ACC112 (cell line): ENCODE data around the gene RNASE13.
A peak's percentile ranks its signal among the peaks of the same experiment; 100 is the strongest.

Experiments used
- H2AFZ ChIP-seq: fragments of 200-600 bp; sonication (generic); one replicate; pipeline ENCODE4 v1.6.0; 2017; ENCODE audit warnings: antibody characterized with exemption, low read length; ENCODE audit not compliant: unreplicated experiment
- H3K27ac ChIP-seq: fragments of 200-600 bp; sonication (generic); 2 replicates; pipeline ENCODE4 v1.5.1; 2014; ENCODE audit warnings: low read depth, mild to moderate bottlenecking, antibody characterized with exemption, low read length, moderate library complexity
- H3K27me3 ChIP-seq: fragments of 200-600 bp; sonication (generic); 2 replicates; pipeline ENCODE4 v1.6.1; 2014; ENCODE audit warnings: mild to moderate bottlenecking, antibody characterized with exemption, low read length, moderate library complexity, mixed read lengths; ENCODE audit not compliant: insufficient read depth
- H3K36me3 ChIP-seq: fragments of 200-600 bp; sonication (generic); 2 replicates; pipeline ENCODE4 v1.6.1; 2016; ENCODE audit warnings: mild to moderate bottlenecking, antibody characterized with exemption, low read length, moderate library complexity, mixed read lengths; ENCODE audit not compliant: insufficient read depth
- H3K4me1 ChIP-seq: fragments of 200-600 bp; sonication (generic); one replicate; pipeline ENCODE4 v1.6.1; 2016; ENCODE audit warnings: low read length, mixed read lengths; ENCODE audit not compliant: insufficient read depth, unreplicated experiment, control insufficient read depth
- H3K4me3 ChIP-seq: fragments of 200-600 bp; sonication (generic); 2 replicates; pipeline ENCODE4 v1.5.1; 2014; ENCODE audit warnings: mild to moderate bottlenecking, low read depth, low read length
- H3K79me2 ChIP-seq: fragments of 200-600 bp; sonication (generic); one replicate; pipeline ENCODE4 v1.6.0; 2016; ENCODE audit warnings: low read length; ENCODE audit not compliant: control insufficient read depth, unreplicated experiment, insufficient read depth

The RNASE13 gene

GRCh38 chr14:21026274-21026987 lies 8.2 kb downstream of the RNASE13 start:
- Histone ChIP-seq H3K79me2 (no peaks in the 10 kb centered on the region), H3K27me3 (peaks cover 83% of the 10 kb centered on the region), H3K4me1 (no peaks in the 10 kb centered on the region), H2AFZ (no peak overlapping the region), H3K4me3 (no peak overlapping the region), H3K36me3 (no peaks in the 10 kb centered on the region), H3K27ac (no peak overlapping the region)

DNA sequence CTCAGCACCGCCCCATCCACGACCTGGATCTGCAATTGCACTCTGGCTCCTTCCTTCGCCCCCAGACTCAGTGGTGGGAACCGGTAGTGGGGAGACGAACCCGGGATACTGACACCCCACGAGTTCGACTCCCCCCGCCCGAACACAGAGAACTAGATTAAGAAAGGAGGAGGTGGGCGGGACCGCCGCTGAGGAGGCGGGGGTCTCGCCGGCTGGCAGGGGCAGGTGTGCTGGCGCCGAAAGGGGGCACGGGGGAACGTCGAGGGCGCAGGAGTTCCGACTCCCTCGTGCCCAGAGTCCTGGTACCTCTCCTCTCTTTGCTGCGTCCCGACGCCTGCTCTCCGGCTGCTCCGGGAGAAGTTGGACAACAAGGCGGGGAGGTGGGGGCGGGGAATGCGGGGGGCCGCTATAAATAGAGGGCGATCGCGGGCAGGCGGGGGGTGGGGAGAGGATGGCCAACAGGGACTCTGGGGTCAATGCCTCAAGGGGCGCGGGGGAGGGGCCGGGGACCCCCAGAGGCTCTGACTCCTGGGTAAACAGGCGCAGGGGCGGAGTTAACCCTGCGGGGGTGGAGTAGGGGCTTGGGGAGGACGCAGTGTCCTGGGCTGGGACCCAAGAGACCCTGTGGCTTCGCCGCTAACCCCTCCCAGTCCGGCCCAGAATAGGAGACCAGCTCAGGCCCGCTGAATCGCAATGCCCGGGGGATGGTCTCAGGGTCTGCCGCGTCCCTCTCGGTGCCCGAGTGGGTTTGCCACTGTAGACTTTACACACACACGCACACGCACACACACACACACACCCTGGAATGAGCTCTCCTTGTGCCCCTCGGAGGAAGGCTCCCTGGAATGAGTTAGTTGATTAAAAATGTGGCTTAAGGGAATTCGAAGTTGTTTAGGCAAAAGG lies 9.0 kb downstream of the RNASE13 start:
- peak overlapping the region; percentile 75 for H3K4me3 ChIP-seq
- H3K27ac ChIP-seq = no peak overlapping the region
- peak overlapping the region; percentile 95 for H2AFZ ChIP-seq
- no peaks in the 10 kb centered on the region for H3K36me3 ChIP-seq
- peaks cover 83% of the 10 kb centered on the region for H3K27me3 ChIP-seq
- no peaks in the 10 kb centered on the region for H3K4me1 ChIP-seq
- no peaks in the 10 kb centered on the region for H3K79me2 ChIP-seq

- Histone ChIP-seq H3K27ac (no peak within 1 kb of the TSS), H3K4me3 (peak within 1 kb of the TSS; percentile 75), H2AFZ (peak within 1 kb of the TSS; percentile 95), H3K4me1 (no peaks in the 10 kb centered on the region), H3K79me2 (no peaks in the 10 kb centered on the region), H3K36me3 (no peaks in the 10 kb centered on the region), H3K27me3 (peaks cover 80% of the 10 kb centered on the region)
Observed at GRCh38 chr14:21024585-21025370, 9.8 kb downstream of the RNASE13 start, which contains the start of gene NDRG2. Gene NDRG2 (minus strand): TSS chr14:21025061. CDS start chr14:21023315, 1,746 bp downstream.

GRCh38 chr14:21023817-21024584 lies 10.6 kb downstream of the RNASE13 start:
- no peaks in the 10 kb centered on the region for H3K36me3 ChIP-seq
- no peaks in the 10 kb centered on the region for H3K4me1 ChIP-seq
- peak overlapping the region; percentile 75 for H3K4me3 ChIP-seq
- H3K27ac ChIP-seq = no peak overlapping the region
- peaks cover 79% of the 10 kb centered on the region for H3K27me3 ChIP-seq
- no peaks in the 10 kb centered on the region for H3K79me2 ChIP-seq
- no peak overlapping the region for H2AFZ ChIP-seq

DNA sequence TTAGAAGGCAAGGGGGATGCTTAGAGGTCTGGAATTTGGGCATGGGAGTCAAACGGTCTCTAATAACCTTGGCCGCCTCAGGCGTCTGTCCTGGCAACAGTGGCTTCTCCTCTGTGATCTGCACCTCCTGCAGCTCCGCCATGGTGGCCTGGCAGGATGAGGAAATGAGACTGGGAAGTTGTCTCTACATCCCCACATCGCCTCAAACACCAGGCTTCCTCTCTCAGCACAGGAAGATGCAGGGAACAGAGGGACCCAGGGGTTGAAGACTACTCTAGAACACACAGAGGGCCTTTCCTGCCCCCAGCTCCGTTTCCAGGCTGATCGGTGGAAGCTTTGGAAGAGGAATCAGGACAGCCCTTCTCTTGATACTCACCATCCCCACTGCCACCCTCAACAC lies 11.4 kb downstream of the RNASE13 start:
- H3K79me2 ChIP-seq = no peaks in the 10 kb centered on the region
- H3K36me3 ChIP-seq = no peaks in the 10 kb centered on the region
- no peak overlapping the region for H3K27ac ChIP-seq
- H2AFZ ChIP-seq = no peak overlapping the region
- H3K4me3 ChIP-seq = no peak overlapping the region
- peaks cover 82% of the 10 kb centered on the region for H3K27me3 ChIP-seq
- no peaks in the 10 kb centered on the region for H3K4me1 ChIP-seq

GRCh38 chr14:21022686-21023085 lies 11.9 kb downstream of the RNASE13 start:
- Histone ChIP-seq H2AFZ (no peak overlapping the region), H3K4me1 (no peaks in the 10 kb centered on the region), H3K27me3 (peaks cover 82% of the 10 kb centered on the region), H3K4me3 (no peak overlapping the region), H3K36me3 (no peaks in the 10 kb centered on the region), H3K27ac (no peak overlapping the region), H3K79me2 (no peaks in the 10 kb centered on the region)

DNA sequence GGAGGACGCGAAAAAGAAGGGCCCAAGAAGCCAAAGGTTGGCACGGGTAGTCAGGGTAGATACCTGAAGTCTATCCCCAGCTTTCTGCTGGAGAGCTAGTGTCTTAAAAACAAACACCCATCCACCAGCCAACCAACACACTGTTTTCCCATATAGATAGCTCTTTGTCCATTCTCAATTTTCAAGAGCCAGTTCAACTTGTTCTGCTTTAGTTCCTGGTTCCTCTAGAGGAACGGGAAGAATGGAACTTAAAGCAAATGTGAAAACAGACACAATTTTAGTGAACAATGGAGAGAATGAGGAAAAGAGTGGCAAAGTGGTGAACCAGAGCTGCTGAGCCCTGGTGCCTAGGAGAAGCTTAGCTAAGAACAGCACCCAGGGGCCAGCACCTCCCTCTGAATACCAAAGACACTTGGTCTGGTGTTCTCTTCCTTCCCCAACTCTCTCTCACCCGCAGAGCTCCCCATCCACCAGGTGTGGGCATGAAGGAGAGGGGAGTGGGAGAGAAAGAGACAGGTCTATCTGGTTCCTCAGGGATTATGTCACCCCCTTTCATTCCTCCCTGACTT lies 13.5 kb downstream of the RNASE13 start:
- H3K36me3 ChIP-seq = no peaks in the 10 kb centered on the region
- no peaks in the 10 kb centered on the region for H3K79me2 ChIP-seq
- no peaks in the 10 kb centered on the region for H3K4me1 ChIP-seq
- H2AFZ ChIP-seq = no peak overlapping the region
- no peak overlapping the region for H3K27ac ChIP-seq
- no peak overlapping the region for H3K4me3 ChIP-seq
- H3K27me3 ChIP-seq = peaks cover 74% of the 10 kb centered on the region

GRCh38 chr14:21019366-21019765 lies 15.2 kb downstream of the RNASE13 start:
- Histone ChIP-seq H3K4me1 (no peaks in the 10 kb centered on the region), H3K4me3 (no peak overlapping the region), H3K36me3 (no peaks in the 10 kb centered on the region), H3K27ac (no peak overlapping the region), H2AFZ (no peak overlapping the region), H3K27me3 (peaks cover 62% of the 10 kb centered on the region), H3K79me2 (no peaks in the 10 kb centered on the region)

GRCh38 chr14:21018781-21019180 lies 15.8 kb downstream of the RNASE13 start:
- Histone ChIP-seq H3K27ac (no peak overlapping the region), H3K4me3 (no peak overlapping the region), H2AFZ (no peak overlapping the region), H3K36me3 (no peaks in the 10 kb centered on the region), H3K79me2 (no peaks in the 10 kb centered on the region), H3K4me1 (no peaks in the 10 kb centered on the region), H3K27me3 (peaks cover 56% of the 10 kb centered on the region)
